Heart left ventricle (tissue), 16 donors: ENCODE results near the gene BCL2L14. TPM values are rescaled to one million over a fixed set of nuclear protein-coding genes. Genes with fewer than 3 reads are reported as not detected.

Source experiments
- ATAC-seq, 4 donors: fragments of 200-7000 bp; cut with Tn5 transposase; one replicate each; pipeline ENCODE4 v1.9.1; 2020 to 2022; ENCODE audit warnings: moderate library complexity in 4 of 4, mild to moderate bottlenecking in 3 of 4, moderate number of reproducible peaks in 1 of 4
- DNase-seq, 5 donors: peaks; one replicate each; pipeline ENCODE4 v3.0.0-alpha.2; 2020
- H3K27ac ChIP-seq, 12 donors: fragments of 200-600 bp; sonication (generic) in 4 of 12; one replicate each; pipeline versions ENCODE4 v1.5.0 to v1.8.0; 2016 to 2022; ENCODE audit warnings: mild to moderate bottlenecking in 2 of 12
- H3K27me3 ChIP-seq, 9 donors: fragments of 200-600 bp; sonication (generic) in 2 of 9; one replicate each; pipeline versions ENCODE4 v1.5.1 to v1.8.0; 2016 to 2022; ENCODE audit warnings: mild to moderate bottlenecking in 3 of 9
- H3K36me3 ChIP-seq, 9 donors: fragments of 200-600 bp; sonication (generic) in 2 of 9; one replicate each; pipeline versions ENCODE4 v1.5.0 to v1.8.0; 2018 to 2022; ENCODE audit warnings: mild to moderate bottlenecking in 2 of 9
- H3K4me1 ChIP-seq, 12 donors: fragments of 200-600 bp; sonication (generic) in 4 of 12; one replicate each; pipeline versions ENCODE4 v1.5.0 to v1.8.0; 2016 to 2022; ENCODE audit warnings: mild to moderate bottlenecking in 3 of 12
- H3K4me3 ChIP-seq, 12 donors: fragments of 200-600 bp; sonication (generic) in 4 of 12; one replicate each; pipeline versions ENCODE4 v1.5.0 to v1.8.0; 2017 to 2022; ENCODE audit warnings: mild to moderate bottlenecking in 9 of 12, moderate library complexity in 4 of 12
- H3K9me3 ChIP-seq, 12 donors: fragments of 200-600 bp; sonication (generic) in 4 of 12; one replicate each; pipeline versions ENCODE4 v1.5.0 to v1.8.0; 2016 to 2022; ENCODE audit warnings: mild to moderate bottlenecking in 1 of 12
- CTCF ChIP-seq, 12 donors: fragments of 200-600 bp; sonication (generic) in 4 of 12; IDR thresholded peaks; one replicate each; pipeline versions ENCODE4 v1.5.0 to v1.8.0; 2018 to 2022; ENCODE audit warnings: antibody characterized with exemption in 12 of 12, mild to moderate bottlenecking in 5 of 12
- POLR2A ChIP-seq, 2 donors: fragments of 450-650 bp; IDR thresholded peaks; one replicate each; pipeline ENCODE4 v1.6.1; 2017; ENCODE audit warnings: antibody characterized with exemption in 2 of 2, mild to moderate bottlenecking in 2 of 2, moderate library complexity in 2 of 2
- WGBS, 4 donors: extraction: QIAGEN DNeasy Blood & Tissue Kit in 2 of 4; methylation state at CpG; one replicate each; pipeline versions ENCODE4 v1.1.5 to v1.1.7; 2013 to 2018; 5-methylcytosine and 5-hydroxymethylcytosine counted together
- intact Hi-C, 10 donors: fragments of 100-400 bp; cut with DNase I; formaldehyde crosslinking; loops; one replicate each; pipeline versions ENCODE4 v1.11.1 to v1.14.2; 2022
- polyA plus RNA-seq, 2 donors: library from polyadenylated mRNA; stranded (reverse); fragments of 200-250 nt; gene quantifications; one replicate each; pipeline ENCODE4 v1.2.3, GENCODE V29; 2013
- total RNA-seq, 9 donors: library from RNA; depleted of rRNA in 2 of 9; stranded (reverse); fragments of >200 nt in 2 of 9; fragmentation: NEBNext Ultra II Directional in 3 of 9; extraction: Animal tissue kit (Norgen Biotek cat#: 25700) in 3 of 9; gene quantifications; one replicate each; pipeline versions ENCODE4 v1.1.0 to v1.2.4, GENCODE V29; 2016 to 2023
- donor health status: ischemic (EF 13 %, LVEDD 7.1; RV severe dilation, severe dysfunction).
- donor health status: healthy with polysubstance abuse.
- donor health status: DM: no; HTN: yes; CAD: no.
- donor health status: DM: no; HTN: no; CAD: no.
- donor health status: ischemic (EF 25% LVEDD 6.9; RV normal size, moderate dysfunction).
- donor health status: ischemic (EF 25% LVEDD 5.7; RV mildly dilated, moderate dysfunction).
- donor health status: healthy.
- donor health status: DM: yes; HTN: yes; CAD: no.
- donor health status: ischemic (EF 35%, LVEDD 5.7; RV mildly dilated, moderate dysfunction).
- donor health status: nonischemic (EF 11% LVEDD 7.7; RV severe dilation, severe dysfunction).
- donor health status: DM: yes; HTN: yes; CAD: no.
- donor health status: PGD.
- donor health status: ischemic (EF 29% LVEDD 5.4; RV normal size, mild dysfunction).
- donor health status: nonischemic (EF 23%, LVEDD 6.1; RV moderate dilation, normal function).

BCL2L14 gene
- total and polyA plus RNA-seq, 11 donors, result not detected

DNA sequence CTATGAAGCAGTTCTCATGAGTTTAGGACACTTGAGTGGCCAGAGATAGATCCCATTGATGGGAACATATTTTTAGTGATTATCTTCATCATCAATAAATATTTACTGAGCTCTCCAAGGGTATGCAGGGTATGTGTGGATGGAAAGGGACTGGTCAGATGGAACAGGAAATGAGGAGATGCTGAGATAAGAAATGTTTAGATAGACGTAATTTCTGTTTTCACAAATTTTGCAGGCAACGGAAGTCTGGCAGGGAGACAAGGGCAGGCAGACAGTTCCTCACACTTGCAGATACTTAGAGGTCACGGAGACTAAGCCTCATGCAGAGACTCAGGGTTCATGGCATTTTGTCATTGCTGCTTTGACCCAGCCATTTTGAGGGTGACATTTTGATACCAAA lies 24.3 kb downstream of the BCL2L14 start:
- ATAC-seq, result no peak
- no peak for DNase-seq
- no peak overlapping the region for H3K4me3 ChIP-seq
- intact Hi-C loops, result loop anchor here in 1 of 10 donors (10.0 kb wide), 1 partner anchor 170 kb away; the partner anchor contains the start of gene LRP6
- H3K9me3 ChIP-seq, result no peaks in the 10 kb centered on the region
- 46 to 67% (median 54%) methylated on average over 3 of the region's 3 CpGs for WGBS, 4 donors
- peaks cover 0 to 21% (median 0%) of the 10 kb centered on the region in 12 donors for H3K4me1 ChIP-seq
- H3K27me3 ChIP-seq, result no peaks in the 10 kb centered on the region
- no peak overlapping the region for H3K27ac ChIP-seq
- H3K36me3 ChIP-seq, result no peaks in the 10 kb centered on the region
- TF ChIP-seq POLR2A (IDR thresholded peaks at IDR 0.05) (no peak), CTCF (IDR thresholded peaks at IDR 0.05) (no peak)

DNA sequence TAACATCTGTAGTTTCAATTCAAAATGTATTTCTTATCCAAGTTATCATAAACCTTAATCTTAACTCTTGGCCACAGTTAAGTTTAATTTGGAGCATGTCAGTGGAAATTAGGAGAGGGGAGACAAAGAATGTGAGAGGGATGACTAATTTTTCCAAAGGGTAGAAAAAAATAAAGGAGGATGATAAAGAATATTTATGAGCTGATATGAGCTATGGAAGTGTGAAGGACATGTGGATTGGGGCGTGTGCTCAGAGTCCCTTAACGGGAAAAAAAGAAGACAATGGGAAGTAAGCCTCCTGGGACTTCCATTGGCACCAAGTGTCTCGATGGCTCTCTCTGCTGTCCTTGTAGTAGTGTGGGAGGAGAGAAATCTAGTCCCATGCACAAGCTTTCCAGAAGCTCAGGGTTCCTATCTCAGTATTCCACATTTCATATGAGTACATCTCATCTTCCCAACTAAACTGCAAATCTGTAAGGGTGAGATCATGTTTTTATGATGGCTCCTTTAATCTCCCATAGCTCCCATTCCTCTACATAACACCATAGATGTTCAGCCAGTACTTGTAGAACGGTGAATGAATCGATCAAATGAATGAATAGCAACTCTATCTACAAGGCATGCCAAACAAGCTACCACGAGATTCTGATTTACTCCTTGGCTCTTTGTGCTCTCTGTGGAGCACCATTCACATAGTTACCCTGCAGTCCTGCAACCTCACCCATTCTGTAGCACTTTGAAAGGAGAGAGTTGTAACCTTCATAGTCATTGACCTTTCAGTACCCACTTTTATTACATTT lies 27.4 kb downstream of the BCL2L14 start:
- intact Hi-C loops, result loop anchor here in 1 of 10 donors (10.0 kb wide), 1 partner anchor 167 kb away; the partner anchor contains the start of gene LRP6
- Histone ChIP-seq H3K4me1 (peaks cover 0 to 18% (median 0%) of the 10 kb centered on the region in 12 donors), H3K27ac (peak overlapping the region in 2 of 12 donors; percentile 11 to 59), H3K36me3 (no peaks in the 10 kb centered on the region), H3K9me3 (no peaks in the 10 kb centered on the region), H3K27me3 (no peaks in the 10 kb centered on the region), H3K4me3 (no peak overlapping the region)
- DNase-seq (no peak), ATAC-seq (peak in 1 of 4 donors; percentile 55)
- TF ChIP-seq POLR2A (IDR thresholded peaks at IDR 0.05) (no peak), CTCF (IDR thresholded peaks at IDR 0.05) (no peak)
- 63 to 67% (median 67%) methylated on average over 6 of the region's 6 CpGs for WGBS, 4 donors

GRCh38 chr12:12098691-12099015 lies 27.9 kb downstream of the BCL2L14 start:
- peaks cover 0 to 2% (median 0%) of the 10 kb centered on the region in 9 donors for H3K36me3 ChIP-seq
- TF ChIP-seq CTCF (IDR thresholded peaks at IDR 0.05) (no peak), POLR2A (IDR thresholded peaks at IDR 0.05) (no peak)
- no peak overlapping the region for H3K4me3 ChIP-seq
- 88 to 92% (median 90%) methylated on average over 3 of the region's 3 CpGs for WGBS, 4 donors
- peak overlapping the region in 2 of 12 donors; percentile 11 to 59 for H3K27ac ChIP-seq
- H3K9me3 ChIP-seq, result no peaks in the 10 kb centered on the region
- ATAC-seq (no peak), DNase-seq (no peak)
- peaks cover 0 to 17% (median 0%) of the 10 kb centered on the region in 12 donors for H3K4me1 ChIP-seq
- intact Hi-C loops, result loop anchor here in 1 of 10 donors (10.0 kb wide), 1 partner anchor 166 kb away; the partner anchor contains the start of gene LRP6
- H3K27me3 ChIP-seq, result no peaks in the 10 kb centered on the region

- ATAC-seq, result peak in 3 of 4 donors; percentile 42 to 84 (median 54)
- H3K27ac ChIP-seq, result peak overlapping the region in 1 of 12 donors; percentile 11
- WGBS, 4 donors, result 25 to 34% (median 27%) methylated on average over 6 of the region's 6 CpGs
These were observed 28.4 kb downstream of the BCL2L14 start for GRCh38 chr12:12099102-12099501.

More at GRCh38 chr12:12099102-12099501, 28.4 kb downstream of the BCL2L14 start:
- intact Hi-C loops, result loop anchor here in 1 of 10 donors (10.0 kb wide), 1 partner anchor 166 kb away; the partner anchor contains the start of gene LRP6
- Histone ChIP-seq H3K36me3 (peaks cover 0 to 3% (median 0%) of the 10 kb centered on the region in 9 donors), H3K9me3 (peaks cover 0 to 3% (median 0%) of the 10 kb centered on the region in 12 donors), H3K4me1 (peaks cover 0 to 17% (median 0%) of the 10 kb centered on the region in 12 donors), H3K4me3 (no peak overlapping the region), H3K27me3 (no peaks in the 10 kb centered on the region)
- TF ChIP-seq CTCF (IDR thresholded peaks at IDR 0.05), result no peak
- no peak for TF ChIP-seq POLR2A (IDR thresholded peaks at IDR 0.05)
- DNase-seq, result no peak
